OCI-LY7 (cell line): ENCODE measurements around the gene ARF5. TPM values are rescaled to one million over a fixed set of nuclear protein-coding genes. Genes with fewer than 3 reads are reported as not detected.

ENCODE experiments used
- BruUV-seq: library from RNA; stranded (reverse); fragments of 400-500 nt; replicated peaks from 2 replicates; lab custom pipeline; 2021; lab: Mats Ljungman, UMichigan
- CTCF ChIA-PET: fragments of 300-600 bp; sonication (Branson Sonifier 250); formaldehyde crosslinking; loops from one replicate; lab custom pipeline; 2022; ENCODE audit warnings: antibody characterized with exemption; ENCODE audit not compliant: unreplicated experiment; lab: Charles Lee
- POLR2A ChIA-PET: fragments of 300-600 bp; sonication (Branson Sonifier 250); formaldehyde crosslinking; loops from one replicate; lab custom pipeline; 2022; ENCODE audit warnings: antibody characterized with exemption; lab: Charles Lee
- DNase-seq: peaks from one replicate; pipeline ENCODE4 v3.0.0-alpha.2; 2015; ENCODE audit warnings: low spot score
- H2AFZ ChIP-seq: fragments of 200-600 bp; sonication (generic), shearing (Covaris generic); 2 replicates; pipeline ENCODE4 v1.6.1; 2014; ENCODE audit warnings: mild to moderate bottlenecking, antibody characterized with exemption, low read length, moderate library complexity
- H3K27ac ChIP-seq: fragments of 200-600 bp; sonication (generic); 2 replicates; pipeline ENCODE4 v1.5.1; 2014; ENCODE audit warnings: mixed run types, low read depth, mild to moderate bottlenecking, moderate library complexity, low read length, inconsistent platforms; ENCODE audit not compliant: poor library complexity, severe bottlenecking
- H3K36me3 ChIP-seq: fragments of 200-600 bp; sonication (generic); 2 replicates; pipeline ENCODE4 v1.6.1; 2014; ENCODE audit warnings: mild to moderate bottlenecking, antibody characterized with exemption, low read length, moderate library complexity, mixed read lengths; ENCODE audit not compliant: insufficient read depth
- H3K4me1 ChIP-seq: fragments of 200-600 bp; sonication (generic); 2 replicates; pipeline ENCODE4 v1.5.1; 2014; ENCODE audit warnings: mild to moderate bottlenecking, low read length; ENCODE audit not compliant: insufficient read depth, poor library complexity, severe bottlenecking
- H3K4me2 ChIP-seq: fragments of 200-600 bp; sonication (generic); 2 replicates; pipeline ENCODE4 v1.6.1; 2014; ENCODE audit warnings: mild to moderate bottlenecking, low read length
- H3K4me3 ChIP-seq: fragments of 200-600 bp; sonication (generic); 2 replicates; pipeline ENCODE4 v1.5.1; 2014; ENCODE audit warnings: mild to moderate bottlenecking, low read depth, low read length; ENCODE audit not compliant: poor library complexity, severe bottlenecking
- H3K79me2 ChIP-seq: fragments of 200-600 bp; sonication (generic); 2 replicates; pipeline ENCODE4 v1.6.1; 2016; ENCODE audit warnings: low read depth, mild to moderate bottlenecking, low read length, moderate library complexity, mixed read lengths; ENCODE audit not compliant: insufficient read depth
- H3K9me2 ChIP-seq: fragments of 200-600 bp; sonication (generic); 2 replicates; pipeline ENCODE4 v1.6.1; 2016; ENCODE audit warnings: mild to moderate bottlenecking, low read length, mixed read lengths; ENCODE audit not compliant: insufficient read depth
- H3K9me3 ChIP-seq: fragments of 200-600 bp; sonication (generic); 2 replicates; pipeline ENCODE4 v1.6.1; 2014; ENCODE audit warnings: mild to moderate bottlenecking, mixed run types, low read length, mixed read lengths
- H4K20me1 ChIP-seq: fragments of 200-600 bp; sonication (generic); 2 replicates; pipeline ENCODE4 v1.6.1; 2014; ENCODE audit warnings: mild to moderate bottlenecking, antibody characterized with exemption, low read length, moderate library complexity, mixed read lengths; ENCODE audit not compliant: insufficient read depth
- CTCF ChIP-seq: fragments of 200-600 bp; sonication (generic); conservative IDR thresholded peaks from 2 replicates; pipeline ENCODE4 v1.5.1; 2014; ENCODE audit warnings: mild to moderate bottlenecking, antibody characterized with exemption, low read length, moderate library complexity, mixed read lengths
- EZH2phosphoT487 ChIP-seq: fragments of 200-600 bp; sonication (generic); IDR thresholded peaks from 2 replicates; pipeline ENCODE4 v1.6.1; 2018; ENCODE audit warnings: low read depth, borderline replicate concordance, mild to moderate bottlenecking, mixed run types, antibody characterized with exemption, low read length, moderate library complexity, mixed read lengths
- intact Hi-C: fragments of 100-400 bp; cut with micrococcal nuclease; formaldehyde crosslinking; loops from one replicate; pipeline ENCODE4 v1.10.0; 2022; ENCODE audit not compliant: unreplicated experiment
- total RNA-seq, 2 experiments: library from RNA; depleted of rRNA in 1 of 2; stranded (reverse); fragments of >200 nt in 1 of 2; shearing (Covaris generic) in 1 of 2; gene quantifications; 2 replicates each; pipeline ENCODE4 v1.2.3, GENCODE V29; 2014 to 2022

ARF5 gene
- total RNA-seq, 2 experiments from 2014 or later = 151 to 162 TPM

- CTCF ChIA-PET = no interaction called here
- POLR2A ChIA-PET = interaction anchor here (0.6 to 2.1 kb wide), 3 partner anchors 8 to 710 kb away, joined by 3 to 6 read pairs (median 3); partner anchors contain the start of gene GCC1
Observed at GRCh38 chr7:127578036-127578684, 10.1 kb upstream of the ARF5 start.

GRCh38 chr7:127578711-127579275, 9.4 kb upstream of the ARF5 start:
- H3K4me1 ChIP-seq = peaks cover 7% of the 10 kb centered on the region
- ChIA-PET CTCF (no interaction called here), POLR2A (interaction anchor here (0.9 kb wide), 1 partner anchor 711 kb away, joined by 3 read pairs; no protein-coding TSS in a partner anchor)
- intact Hi-C loops = no loop called here
- no peak overlapping the region for H3K4me3 ChIP-seq
- no peaks in the 10 kb centered on the region for H3K9me3 ChIP-seq
- no peak overlapping the region for H2AFZ ChIP-seq
- peaks cover 33% of the 10 kb centered on the region for H3K36me3 ChIP-seq
- no peaks in the 10 kb centered on the region for H3K9me2 ChIP-seq
- BruUV-seq = no TSS peak
- H3K27ac ChIP-seq = no peak overlapping the region
- H3K4me2 ChIP-seq = no peak overlapping the region
- 0 out of 2 replicates have a peak, but pooled peaks cover 7% of the 10 kb centered on the region for H4K20me1 ChIP-seq
- no peak for DNase-seq
- peaks cover 4% of the 10 kb centered on the region; the same call in 1 of the 2 replicates for H3K79me2 ChIP-seq
- TF ChIP-seq CTCF = no peak
- TF ChIP-seq EZH2phosphoT487 = no peak

More at GRCh38 chr7:127578036-127578684, 10.1 kb upstream of the ARF5 start:
- Histone ChIP-seq H3K79me2 (no peaks in the 10 kb centered on the region; the same call in 1 of the 2 replicates), H3K4me2 (no peak overlapping the region), H2AFZ (no peak overlapping the region), H3K27ac (no peak overlapping the region), H3K36me3 (peaks cover 33% of the 10 kb centered on the region), H3K4me3 (no peak overlapping the region), H3K9me2 (no peaks in the 10 kb centered on the region), H4K20me1 (0 out of 2 replicates have a peak, but pooled peaks cover 3% of the 10 kb centered on the region), H3K9me3 (no peaks in the 10 kb centered on the region), H3K4me1 (peaks cover under 1% of the 10 kb centered on the region)
- no peak for DNase-seq
- BruUV-seq = no TSS peak
- intact Hi-C loops = no loop called here
- no peak for TF ChIP-seq EZH2phosphoT487
- TF ChIP-seq CTCF = peak; percentile 59

GRCh38 chr7:127580612-127581011, 7.6 kb upstream of the ARF5 start:
- peaks cover 18% of the 10 kb centered on the region for H3K4me1 ChIP-seq
- no peak for TF ChIP-seq CTCF
- no peak for TF ChIP-seq EZH2phosphoT487
- H4K20me1 ChIP-seq = peaks cover 18% of the 10 kb centered on the region; the same call in 1 of the 2 replicates
- DNase-seq = no peak
- intact Hi-C loops = no loop called here
- H2AFZ ChIP-seq = no peak overlapping the region
- H3K36me3 ChIP-seq = peaks cover 33% of the 10 kb centered on the region
- H3K27ac ChIP-seq = no peak overlapping the region
- H3K4me3 ChIP-seq = no peak overlapping the region
- H3K4me2 ChIP-seq = peak overlapping the region; percentile 14; the same call in 1 of the 2 replicates
- peaks cover 19% of the 10 kb centered on the region; the same call in 1 of the 2 replicates for H3K79me2 ChIP-seq
- CTCF ChIA-PET = no interaction called here
- no TSS peak for BruUV-seq
- no peaks in the 10 kb centered on the region for H3K9me3 ChIP-seq
- POLR2A ChIA-PET = no interaction called here
- no peaks in the 10 kb centered on the region for H3K9me2 ChIP-seq
